GM19452 (cell line): ENCODE data around the gene ELANE.

Experiments used
- ATAC-seq: cut with Tn5 transposase; IDR thresholded peaks from one replicate; pipeline ENCODE4 v1.9.1; 2021; ENCODE audit not compliant: unreplicated experiment

Gene ELANE

DNA sequence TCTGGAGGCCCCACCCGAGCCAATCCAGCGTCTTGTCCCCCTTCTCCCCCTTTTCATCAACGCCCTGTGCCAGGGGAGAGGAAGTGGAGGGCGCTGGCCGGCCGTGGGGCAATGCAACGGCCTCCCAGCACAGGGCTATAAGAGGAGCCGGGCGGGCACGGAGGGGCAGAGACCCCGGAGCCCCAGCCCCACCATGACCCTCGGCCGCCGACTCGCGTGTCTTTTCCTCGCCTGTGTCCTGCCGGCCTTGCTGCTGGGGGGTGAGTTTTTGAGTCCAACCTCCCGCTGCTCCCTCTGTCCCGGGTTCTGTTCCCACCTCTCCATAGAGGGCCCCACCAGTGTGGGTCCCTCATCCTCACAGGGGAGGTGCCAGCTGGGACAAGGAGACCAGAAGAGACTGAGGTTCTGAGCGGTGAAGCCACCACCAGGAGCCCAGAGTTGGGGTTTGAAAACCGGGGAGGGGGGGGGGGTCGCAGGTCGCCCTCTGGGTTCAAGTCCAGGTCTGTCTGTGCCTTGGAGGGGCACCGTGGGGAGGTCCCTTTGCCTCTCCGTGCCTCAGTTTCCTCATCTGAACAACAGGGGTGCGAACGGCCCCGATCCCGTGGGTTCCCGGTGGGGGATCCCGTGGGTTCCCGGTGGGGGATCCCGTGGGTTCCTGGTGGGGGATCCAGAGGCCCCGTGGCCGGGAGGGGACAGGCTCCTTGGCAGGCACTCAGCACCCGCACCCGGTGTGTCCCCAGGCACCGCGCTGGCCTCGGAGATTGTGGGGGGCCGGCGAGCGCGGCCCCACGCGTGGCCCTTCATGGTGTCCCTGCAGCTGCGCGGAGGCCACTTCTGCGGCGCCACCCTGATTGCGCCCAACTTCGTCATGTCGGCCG lies at the start of gene ELANE:
ELANE (plus strand) TSS at position 168 of the 878 bp plus-strand sequence; CDS start at position 194, 26 bp downstream.
- no peak for ATAC-seq

DNA sequence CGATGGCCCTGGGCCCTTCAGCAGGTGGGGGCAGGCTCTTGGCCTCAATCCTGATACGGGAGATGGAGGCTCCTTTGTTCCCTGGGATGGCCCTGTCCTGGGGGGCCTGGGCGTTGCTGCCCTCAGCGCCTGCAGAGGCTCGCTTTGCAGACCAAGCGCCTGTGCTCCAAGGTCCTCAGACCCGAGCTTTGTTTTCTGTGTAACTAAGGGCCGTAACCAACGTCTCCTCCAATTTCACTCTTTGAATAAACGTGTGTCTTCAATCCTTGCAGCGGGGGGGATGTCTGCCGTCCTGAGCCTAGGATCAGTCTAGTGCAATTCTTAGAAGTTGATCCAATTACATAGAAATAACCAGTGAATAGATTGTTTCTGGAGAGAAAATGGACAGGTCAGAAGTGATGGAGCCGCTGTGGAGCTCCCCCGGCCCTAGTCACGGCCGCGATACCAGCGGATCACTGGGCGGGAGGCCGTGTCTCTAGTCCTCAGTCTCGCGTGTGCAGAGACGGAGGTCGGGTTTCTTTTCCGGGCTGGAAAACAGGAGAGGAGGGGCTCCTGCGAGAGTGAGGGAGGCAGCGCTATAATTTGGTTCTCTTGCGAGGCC lies 49.5 kb upstream of the ELANE start:
- no peak for ATAC-seq

DNA sequence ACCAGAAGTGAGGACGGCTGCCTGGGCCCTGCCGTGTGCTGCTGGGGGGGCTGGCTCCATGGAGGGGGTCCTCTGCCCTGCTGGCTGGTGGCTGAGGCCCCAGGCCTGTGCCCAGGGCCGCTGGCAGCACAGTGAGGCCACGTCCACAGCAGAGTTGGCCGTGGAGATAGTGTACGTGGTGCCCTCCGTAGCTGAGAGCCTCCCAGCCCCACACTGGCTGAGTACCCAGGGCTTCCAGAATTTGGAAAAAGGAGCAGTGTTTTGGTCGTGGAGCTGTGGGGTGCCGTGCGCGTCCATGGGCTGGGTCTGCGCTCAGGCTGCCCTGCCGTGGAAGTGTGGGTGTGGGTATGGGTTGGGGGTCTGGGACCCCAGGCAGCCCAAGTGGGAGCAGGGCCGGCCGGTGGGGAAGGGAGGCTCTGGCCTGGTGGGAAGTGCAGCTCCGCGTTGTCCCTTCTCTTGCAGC lies 49.0 kb upstream of the ELANE start:
- ATAC-seq, result no peak

DNA sequence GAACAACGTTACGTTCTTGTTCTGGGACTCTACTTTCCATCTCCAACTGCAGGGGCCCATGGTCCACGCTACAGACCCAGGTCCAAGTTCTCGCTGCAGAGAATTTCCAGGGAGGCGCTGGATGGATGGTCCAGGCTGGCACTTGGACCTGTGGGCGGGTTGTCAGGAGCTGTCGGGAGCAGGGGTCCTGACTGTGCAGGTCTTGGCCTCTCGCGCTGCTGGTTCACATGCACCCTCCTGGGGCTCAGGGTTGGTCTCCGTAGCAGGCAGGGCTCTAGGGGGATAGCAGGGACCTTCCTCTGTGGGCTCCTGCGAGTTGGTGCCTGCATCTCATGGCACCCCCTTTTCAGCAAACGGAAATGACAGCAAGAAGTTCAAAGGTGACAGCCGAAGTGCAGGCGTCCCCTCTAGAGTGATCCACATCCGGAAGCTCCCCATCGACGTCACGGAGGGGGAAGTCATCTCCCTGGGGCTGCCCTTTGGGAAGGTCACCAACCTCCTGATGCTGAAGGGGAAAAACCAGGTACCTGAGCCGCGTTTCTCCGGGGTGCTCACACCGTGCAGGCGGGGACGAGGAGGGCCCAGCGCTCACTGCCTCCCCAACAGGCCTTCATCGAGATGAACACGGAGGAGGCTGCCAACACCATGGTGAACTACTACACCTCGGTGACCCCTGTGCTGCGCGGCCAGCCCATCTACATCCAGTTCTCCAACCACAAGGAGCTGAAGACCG lies 48.3 kb upstream of the ELANE start:
- no peak for ATAC-seq

DNA sequence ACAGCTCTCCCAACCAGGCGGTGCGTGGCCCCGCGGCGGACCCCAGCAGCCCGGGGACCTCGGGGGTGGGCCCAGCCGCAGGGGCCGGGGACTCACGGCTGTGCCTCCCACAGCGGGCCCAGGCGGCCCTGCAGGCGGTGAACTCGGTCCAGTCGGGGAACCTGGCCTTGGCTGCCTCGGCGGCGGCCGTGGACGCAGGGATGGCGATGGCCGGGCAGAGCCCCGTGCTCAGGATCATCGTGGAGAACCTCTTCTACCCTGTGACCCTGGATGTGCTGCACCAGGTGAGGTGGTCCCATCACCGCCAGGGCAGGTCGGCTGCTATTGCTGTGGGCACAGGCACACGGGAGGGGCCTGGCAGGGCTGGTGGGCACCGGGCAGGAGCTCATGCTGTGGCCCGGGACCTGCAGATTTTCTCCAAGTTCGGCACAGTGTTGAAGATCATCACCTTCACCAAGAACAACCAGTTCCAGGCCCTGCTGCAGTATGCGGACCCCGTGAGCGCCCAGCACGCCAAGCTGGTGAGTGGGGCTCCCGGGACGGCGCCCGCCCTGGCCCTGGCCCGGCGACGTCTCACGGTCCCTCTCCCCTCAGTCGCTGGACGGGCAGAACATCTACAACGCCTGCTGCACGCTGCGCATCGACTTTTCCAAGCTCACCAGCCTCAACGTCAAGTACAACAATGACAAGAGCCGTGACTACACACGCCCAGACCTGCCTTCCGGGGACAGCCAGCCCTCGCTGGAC lies 47.5 kb upstream of the ELANE start:
- ATAC-seq, result no peak

DNA sequence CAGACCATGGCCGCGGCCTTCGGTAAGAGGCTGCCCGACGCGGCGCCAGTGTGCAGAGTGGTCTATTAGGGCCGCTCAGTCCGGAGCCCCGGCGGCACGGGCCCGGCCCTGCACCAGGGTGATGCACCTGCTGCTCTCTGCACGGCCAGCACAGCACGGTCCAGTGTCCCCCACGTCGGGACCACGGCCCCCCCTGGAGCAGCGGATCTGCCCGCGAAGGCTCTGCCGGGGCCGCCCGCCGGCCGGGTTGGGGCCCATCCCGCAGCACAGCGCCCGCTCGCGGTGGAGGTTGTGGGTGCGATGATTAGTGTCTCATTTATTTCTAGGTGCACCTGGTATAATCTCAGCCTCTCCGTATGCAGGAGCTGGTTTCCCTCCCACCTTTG lies 46.9 kb upstream of the ELANE start:
- ATAC-seq, result no peak

DNA sequence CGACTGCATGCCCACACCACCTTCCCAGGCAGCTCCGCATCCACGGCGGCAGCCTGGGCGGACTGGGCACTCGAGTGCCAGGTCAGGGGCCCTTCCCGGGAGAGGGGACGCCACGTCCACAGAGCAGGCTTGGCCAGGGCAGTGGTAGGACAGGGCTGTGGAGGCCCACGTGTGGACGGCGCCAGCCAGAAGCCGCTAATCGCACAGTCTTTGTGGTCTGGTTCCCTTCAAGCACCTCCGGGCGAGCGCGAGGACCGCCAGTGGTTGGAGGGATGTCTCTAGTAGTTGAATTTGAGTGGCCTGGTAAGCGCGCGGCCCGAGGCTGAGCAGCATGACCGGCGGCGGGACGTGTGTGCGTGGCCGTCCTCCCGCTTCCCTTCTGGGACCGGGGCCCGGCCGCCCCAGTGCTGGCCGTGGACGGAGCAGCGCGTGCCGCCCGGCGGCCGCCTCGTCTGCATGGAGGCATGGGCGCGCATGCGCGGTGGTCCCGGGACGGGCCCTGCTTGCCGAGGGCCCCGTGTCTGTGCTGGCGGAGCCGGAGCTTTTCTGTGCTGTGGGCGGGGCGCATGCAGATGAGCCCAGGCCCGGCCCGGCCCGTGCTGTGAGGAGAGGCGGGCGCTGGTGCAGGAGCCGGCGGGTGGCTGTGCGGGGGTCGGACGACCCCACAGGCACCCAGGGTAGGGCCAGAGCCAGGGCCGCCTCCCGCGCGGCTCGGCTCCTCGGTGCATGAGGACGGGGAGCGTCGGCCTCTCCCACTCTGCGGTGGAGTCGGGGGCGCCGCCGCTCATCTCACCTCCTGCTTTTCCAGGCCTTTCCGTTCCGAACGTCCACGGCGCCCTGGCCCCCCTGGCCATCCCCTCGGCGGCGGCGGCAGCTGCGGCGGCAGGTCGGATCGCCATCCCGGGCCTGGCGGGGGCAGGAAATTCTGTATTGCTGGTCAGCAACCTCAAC lies 46.2 kb upstream of the ELANE start:
- ATAC-seq, result no peak

DNA sequence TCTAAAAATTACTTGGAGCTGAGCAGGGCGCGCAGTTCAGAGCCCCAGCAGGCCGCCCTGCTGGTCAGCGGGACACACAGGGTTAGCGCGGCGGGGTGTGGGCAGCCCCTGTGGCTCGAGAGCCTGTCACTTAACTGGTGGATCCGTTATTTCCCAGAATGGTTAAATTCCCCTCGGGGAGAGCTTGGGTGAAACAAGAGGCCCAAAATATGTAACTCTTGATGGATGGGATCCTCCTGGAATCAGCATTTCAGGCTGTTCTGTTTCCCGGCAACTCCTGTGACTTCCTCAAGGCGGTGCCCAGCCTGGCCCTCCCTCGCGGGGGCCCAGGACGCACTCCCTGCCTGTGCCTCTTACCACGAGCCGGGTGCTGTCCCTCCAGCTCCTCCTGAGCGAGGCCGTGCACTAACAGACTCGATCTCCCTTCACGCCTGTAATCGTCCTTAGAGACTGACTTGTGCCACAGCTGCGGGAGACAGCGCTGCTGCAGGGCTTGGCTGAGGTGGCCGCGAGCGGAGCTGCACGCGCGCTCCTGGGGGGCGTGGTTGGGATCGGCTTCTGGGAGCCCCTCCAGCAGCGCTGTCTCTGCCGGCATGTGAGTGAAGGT lies 45.2 kb upstream of the ELANE start:
- ATAC-seq, result no peak

DNA sequence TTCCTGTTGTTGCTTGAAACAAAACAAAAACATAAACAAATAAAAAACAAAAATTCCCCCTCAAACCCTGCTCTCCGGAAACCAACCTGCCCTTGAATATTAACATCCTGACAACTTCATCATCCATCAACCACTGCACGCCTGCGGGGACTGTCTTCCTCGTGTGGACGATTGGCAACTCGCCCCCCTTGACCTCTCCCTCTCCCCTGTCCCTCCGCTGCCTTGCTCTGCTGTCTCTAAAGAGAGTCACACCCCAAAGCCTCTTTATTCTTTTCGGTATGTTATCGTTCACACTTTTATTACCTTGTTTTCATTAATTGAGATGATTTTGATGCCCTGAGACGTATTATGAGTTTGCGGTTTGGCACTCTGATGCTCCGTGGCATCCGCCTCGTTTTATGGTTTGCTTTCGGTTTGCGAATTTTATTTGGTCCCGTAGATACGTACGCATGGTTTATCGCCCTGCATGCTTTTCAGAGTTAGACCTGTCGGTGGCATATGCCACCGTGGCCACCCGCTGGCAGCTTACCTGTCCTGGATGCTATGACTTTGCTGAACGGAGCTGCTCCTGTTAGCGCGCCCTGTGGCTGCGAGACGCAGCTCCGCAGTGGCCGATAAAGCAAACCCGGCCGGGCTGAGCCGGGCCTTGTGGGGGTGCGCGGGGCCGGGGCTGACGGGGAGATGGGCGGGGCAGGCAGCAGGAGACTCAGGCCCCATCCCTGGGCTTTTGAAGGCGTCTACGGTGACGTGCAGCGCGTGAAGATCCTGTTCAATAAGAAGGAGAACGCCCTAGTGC lies 44.3 kb upstream of the ELANE start:
- no peak for ATAC-seq

DNA sequence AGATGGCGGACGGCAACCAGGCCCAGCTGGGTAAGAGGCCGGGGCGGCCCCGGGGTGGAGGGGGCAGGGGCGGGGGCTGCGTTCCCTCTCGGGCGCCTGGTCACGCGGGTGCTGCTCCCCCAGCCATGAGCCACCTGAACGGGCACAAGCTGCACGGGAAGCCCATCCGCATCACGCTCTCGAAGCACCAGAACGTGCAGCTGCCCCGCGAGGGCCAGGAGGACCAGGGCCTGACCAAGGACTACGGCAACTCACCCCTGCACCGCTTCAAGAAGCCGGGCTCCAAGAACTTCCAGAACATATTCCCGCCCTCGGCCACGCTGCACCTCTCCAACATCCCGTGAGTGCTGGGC lies 43.7 kb upstream of the ELANE start:
- ATAC-seq, result no peak

DNA sequence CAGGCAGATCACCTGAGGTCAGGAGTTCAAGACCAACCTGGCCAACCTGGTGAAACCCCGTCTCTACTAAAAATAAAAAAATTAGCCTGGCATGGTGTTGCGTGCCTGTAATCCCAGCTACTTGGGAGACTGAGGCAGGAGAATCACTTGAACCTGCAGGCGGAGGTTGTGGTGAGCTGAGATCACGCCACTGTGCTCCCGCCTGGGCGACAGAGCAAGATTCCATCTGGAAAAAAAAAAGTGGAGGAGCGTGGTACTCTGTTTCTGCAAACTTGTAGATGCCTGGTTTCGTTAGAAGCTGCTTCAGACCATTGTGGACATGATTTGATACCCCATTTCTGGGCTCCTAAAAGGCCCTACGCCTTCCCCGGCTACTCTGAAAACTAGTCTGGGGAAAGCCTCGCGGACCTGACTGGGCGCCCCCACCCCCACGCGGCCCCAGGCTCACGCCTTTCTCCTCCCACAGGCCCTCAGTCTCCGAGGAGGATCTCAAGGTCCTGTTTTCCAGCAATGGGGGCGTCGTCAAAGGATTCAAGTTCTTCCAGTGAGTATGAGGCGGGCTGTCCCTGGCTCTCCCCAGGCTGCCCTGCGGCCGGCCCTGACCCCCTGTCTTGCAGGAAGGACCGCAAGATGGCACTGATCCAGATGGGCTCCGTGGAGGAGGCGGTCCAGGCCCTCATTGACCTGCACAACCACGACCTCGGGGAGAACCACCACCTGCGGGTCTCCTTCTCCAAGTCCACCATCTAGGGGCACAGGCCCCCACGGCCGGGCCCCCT lies 41.8 kb upstream of the ELANE start:
- no peak for ATAC-seq

DNA sequence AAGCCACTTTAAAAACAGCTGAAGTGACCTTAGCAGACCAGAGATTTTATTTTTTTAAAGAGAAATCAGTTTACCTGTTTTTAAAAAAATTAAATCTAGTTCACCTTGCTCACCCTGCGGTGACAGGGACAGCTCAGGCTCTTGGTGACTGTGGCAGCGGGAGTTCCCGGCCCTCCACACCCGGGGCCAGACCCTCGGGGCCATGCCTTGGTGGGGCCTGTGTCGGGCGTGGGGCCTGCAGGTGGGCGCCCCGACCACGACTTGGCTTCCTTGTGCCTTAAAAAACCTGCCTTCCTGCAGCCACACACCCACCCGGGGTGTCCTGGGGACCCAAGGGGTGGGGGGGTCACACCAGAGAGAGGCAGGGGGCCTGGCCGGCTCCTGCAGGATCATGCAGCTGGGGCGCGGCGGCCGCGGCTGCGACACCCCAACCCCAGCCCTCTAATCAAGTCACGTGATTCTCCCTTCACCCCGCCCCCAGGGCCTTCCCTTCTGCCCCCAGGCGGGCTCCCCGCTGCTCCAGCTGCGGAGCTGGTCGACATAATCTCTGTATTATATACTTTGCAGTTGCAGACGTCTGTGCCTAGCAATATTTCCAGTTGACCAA lies 41.1 kb upstream of the ELANE start:
- ATAC-seq, result no peak

DNA sequence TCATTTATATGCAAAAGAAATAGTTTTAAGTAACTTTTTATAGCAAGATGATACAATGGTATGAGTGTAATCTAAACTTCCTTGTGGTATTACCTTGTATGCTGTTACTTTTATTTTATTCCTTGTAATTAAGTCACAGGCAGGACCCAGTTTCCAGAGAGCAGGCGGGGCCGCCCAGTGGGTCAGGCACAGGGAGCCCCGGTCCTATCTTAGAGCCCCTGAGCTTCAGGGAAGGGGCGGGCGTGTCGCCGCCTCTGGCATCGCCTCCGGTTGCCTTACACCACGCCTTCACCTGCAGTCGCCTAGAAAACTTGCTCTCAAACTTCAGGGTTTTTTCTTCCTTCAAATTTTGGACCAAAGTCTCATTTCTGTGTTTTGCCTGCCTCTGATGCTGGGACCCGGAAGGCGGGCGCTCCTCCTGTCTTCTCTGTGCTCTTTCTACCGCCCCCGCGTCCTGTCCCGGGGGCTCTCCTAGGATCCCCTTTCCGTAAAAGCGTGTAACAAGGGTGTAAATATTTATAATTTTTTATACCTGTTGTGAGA lies 40.5 kb upstream of the ELANE start:
- ATAC-seq, result no peak

DNA sequence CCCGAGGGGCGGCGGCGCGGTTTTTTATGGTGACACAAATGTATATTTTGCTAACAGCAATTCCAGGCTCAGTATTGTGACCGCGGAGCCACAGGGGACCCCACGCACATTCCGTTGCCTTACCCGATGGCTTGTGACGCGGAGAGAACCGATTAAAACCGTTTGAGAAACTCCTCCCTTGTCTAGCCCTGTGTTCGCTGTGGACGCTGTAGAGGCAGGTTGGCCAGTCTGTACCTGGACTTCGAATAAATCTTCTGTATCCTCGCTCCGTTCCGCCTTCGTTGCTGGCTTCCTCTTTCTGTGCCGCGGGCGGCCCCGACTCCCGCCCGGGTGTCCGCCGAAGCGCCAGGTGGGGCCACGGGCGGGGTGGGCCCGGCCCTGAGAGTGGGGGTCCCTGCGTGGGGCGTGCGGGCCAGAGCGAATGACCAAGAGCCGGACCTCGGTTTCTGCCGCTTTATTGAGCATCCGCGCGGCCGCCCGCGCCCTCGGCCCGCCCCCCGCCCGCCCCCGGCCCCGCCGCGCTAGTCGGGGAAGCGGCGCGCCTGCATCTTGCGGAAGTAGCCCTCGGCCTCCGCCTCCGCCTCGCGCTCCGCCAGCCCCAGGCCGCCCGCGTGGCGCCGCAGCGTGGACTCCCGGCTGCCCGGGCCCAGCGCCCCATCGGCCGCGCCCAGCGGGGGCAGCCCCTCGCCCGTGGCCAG lies 39.9 kb upstream of the ELANE start:
- ATAC-seq, result no peak

DNA sequence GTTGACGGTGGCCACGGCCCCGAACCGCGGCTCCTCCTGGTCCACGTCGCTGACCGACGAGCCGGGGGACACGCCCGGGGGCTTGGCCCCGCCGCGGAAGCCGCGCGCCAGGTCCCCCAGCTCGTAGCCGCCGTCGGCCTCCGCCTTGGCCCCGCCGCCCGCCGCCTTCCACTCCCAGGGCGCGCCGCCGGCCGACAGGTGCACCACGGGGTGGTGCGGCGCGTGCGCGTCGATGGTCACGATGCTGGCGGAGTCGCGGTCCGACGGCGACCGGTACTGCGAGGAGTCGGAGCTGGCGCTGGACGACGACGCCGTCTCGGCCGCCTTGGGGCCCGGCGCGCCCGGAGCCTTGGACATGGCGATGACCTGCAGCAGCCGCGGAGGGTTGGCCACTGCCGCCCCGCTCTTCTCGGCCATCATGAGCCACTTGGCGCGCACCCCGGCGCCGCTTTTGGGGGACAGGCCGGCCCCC lies 39.3 kb upstream of the ELANE start:
- no peak for ATAC-seq

DNA sequence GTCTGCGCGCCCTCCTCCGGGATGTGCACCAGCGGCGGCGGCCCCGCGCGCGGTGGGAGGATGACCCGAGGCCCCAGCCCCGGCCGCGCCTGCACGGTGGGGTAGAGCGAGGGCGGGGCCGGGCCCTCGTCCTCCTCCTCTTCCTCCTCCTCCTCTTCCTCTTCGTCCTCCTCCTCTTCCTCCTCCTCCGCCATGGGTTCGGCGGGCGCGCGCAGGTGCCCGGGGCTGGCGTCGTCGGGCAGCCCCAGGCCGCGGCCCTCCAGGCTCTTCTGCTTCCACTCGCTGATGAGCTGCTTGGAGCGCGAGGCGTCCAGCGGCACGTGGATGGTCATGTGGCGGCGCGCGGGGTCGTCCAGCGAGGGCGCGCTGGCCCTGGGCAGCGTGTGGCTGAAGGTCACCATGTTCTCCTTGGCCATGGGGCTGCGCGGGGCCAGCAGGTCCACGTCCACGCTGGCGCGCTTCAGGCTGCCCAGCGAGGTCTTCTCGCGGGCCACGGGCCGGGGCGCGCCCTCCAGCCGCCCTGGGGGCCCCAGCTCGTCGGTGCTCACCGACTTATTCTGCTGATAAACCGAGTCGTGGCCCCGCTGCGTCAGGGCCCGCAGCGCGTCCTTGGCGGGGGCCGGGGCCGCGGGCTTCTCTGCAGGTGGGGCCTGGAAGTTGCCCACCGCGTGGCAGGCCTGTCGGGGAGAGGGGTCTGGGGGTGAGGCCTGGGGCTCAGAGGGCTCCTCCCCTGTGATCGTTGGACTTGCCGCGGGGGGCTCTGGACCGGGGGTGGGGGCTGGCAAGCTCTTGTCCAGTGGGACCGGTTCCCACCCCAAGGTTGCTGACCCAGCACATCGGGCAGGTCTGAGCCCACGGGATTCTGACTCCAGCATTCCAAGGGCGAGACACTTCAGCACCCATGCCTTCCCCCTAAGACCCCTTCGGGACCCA lies 38.6 kb upstream of the ELANE start:
- no peak for ATAC-seq
